ENCODE measurements around the gene BCOR.

DNA sequence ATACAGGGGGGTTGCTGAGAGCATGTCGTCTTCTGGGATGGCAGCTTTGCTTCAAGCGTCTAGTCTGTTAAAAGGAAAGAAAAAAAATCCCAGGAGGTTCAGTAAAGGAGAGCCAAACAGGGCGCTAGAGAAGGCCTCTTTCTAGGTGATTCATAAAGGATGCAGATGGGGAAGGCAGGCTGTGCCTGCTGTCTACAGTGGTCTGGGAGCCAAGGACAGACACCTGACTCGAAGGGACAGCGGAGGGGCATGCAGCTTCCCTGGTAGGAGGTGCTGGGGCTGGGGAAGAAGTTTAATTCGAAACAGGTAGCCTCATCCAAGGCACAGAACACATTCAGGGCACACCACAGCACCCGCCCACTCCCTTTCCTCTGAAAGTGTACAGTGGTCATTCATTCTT lies 19.9 kb downstream of the BCOR start:
- TF ChIP-seq, protein P1, sequence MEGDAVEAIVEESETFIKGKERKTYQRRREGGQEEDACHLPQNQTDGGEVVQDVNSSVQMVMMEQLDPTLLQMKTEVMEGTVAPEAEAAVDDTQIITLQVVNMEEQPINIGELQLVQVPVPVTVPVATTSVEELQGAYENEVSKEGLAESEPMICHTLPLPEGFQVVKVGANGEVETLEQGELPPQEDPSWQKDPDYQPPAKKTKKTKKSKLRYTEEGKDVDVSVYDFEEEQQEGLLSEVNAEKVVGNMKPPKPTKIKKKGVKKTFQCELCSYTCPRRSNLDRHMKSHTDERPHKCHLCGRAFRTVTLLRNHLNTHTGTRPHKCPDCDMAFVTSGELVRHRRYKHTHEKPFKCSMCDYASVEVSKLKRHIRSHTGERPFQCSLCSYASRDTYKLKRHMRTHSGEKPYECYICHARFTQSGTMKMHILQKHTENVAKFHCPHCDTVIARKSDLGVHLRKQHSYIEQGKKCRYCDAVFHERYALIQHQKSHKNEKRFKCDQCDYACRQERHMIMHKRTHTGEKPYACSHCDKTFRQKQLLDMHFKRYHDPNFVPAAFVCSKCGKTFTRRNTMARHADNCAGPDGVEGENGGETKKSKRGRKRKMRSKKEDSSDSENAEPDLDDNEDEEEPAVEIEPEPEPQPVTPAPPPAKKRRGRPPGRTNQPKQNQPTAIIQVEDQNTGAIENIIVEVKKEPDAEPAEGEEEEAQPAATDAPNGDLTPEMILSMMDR (IDR thresholded peaks at IDR 0.05) = no peak
- no peak for TF ChIP-seq TCF7L2 (IDR thresholded peaks at IDR 0.05; ENCODE audit: low read depth, low read length)
